HG03095 (cell line): Measurements from ENCODE around the gene EPGN.

Experiments used
- ATAC-seq: cut with Tn5 transposase; IDR thresholded peaks from one replicate; pipeline ENCODE4 v1.9.1; 2021; ENCODE audit warnings: moderate library complexity; ENCODE audit not compliant: unreplicated experiment

Gene EPGN, protein sequence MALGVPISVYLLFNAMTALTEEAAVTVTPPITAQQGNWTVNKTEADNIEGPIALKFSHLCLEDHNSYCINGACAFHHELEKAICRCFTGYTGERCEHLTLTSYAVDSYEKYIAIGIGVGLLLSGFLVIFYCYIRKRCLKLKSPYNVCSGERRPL

GRCh38 chr4:74308215-74308614 is at the start of gene EPGN:
EPGN (plus strand) TSS chr4:74308470; CDS start chr4:74308534, 64 bp downstream.
- no peak for ATAC-seq

DNA sequence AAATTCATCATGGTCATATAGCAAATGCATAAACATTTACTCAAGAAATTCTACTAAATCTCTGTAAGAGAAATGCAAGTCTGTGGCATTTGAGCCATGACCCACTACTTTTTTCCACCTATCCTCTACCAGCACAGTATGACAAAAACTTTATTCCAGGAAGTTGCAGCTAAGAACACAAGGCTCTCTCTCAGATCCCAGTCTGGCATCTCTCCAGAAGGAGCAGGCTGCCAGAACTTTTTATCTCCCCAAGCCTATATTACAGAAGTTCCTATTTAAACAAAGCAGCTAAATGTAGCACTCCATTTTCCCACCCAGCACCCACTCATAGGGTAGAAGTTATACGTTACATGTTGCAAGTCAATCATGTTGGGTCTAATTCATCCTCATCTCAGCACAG is 49.3 kb upstream of the EPGN start:
- ATAC-seq = no peak

- no peak for ATAC-seq
Measured at GRCh38 chr4:74260036-74260435, 48.2 kb upstream of the EPGN start.

GRCh38 chr4:74262522-74262921 is 45.7 kb upstream of the EPGN start:
- ATAC-seq = no peak

- no peak for ATAC-seq
Measured at GRCh38 chr4:74263551-74263950, 44.7 kb upstream of the EPGN start.

- no peak for ATAC-seq
Measured at GRCh38 chr4:74266081-74266480, 42.2 kb upstream of the EPGN start.

- no peak for ATAC-seq
Measured at GRCh38 chr4:74267998-74268606, 40.2 kb upstream of the EPGN start.

GRCh38 chr4:74268643-74269042 is 39.6 kb upstream of the EPGN start:
- no peak for ATAC-seq

- no peak for ATAC-seq
Measured at GRCh38 chr4:74278490-74278889, 29.8 kb upstream of the EPGN start.

GRCh38 chr4:74279716-74280115 is 28.6 kb upstream of the EPGN start:
- ATAC-seq = no peak

DNA sequence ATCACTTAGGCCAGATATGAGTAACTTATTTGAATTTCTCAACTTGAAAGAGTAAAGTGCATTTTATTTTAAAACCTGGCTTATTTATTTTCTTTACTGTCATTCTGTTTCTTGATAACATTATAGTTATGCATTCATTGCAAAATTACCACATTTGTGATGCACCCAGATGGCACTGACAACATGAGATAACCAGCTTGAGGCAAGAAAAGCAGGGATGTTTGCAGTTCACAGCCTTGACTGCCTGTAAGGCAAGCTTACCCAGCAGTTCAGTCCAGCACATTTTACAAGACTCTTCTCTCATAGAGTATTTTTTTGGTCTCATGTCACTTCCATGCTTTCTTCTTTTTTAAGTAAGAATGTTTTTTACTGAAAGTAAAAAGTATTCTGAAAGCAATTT is 25.3 kb upstream of the EPGN start:
- ATAC-seq = no peak

GRCh38 chr4:74283614-74284013 is 24.7 kb upstream of the EPGN start:
- no peak for ATAC-seq

- ATAC-seq = no peak
Measured at GRCh38 chr4:74284053-74284452, 24.2 kb upstream of the EPGN start.

GRCh38 chr4:74287164-74287563 is 21.1 kb upstream of the EPGN start:
- no peak for ATAC-seq

- ATAC-seq = no peak
Measured at GRCh38 chr4:74287791-74288190, 20.5 kb upstream of the EPGN start.

DNA sequence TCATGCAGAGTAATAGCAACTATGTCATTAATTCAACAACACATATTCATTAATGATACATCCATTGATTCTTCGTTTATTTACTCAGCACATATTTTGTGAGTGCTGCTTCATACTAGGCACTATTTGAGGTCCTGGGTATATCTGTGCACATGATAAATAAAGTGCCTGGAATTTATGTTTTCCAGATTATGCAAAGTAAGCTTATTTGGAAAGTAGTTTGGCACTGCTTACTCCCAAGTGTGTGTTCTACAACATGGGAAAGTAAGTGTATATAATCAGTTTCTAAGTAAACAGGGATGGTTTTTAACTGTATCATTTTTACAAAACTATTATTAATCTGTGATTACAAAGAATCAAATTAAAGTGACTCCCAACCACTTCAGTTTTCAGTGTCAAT is 16.8 kb upstream of the EPGN start:
- no peak for ATAC-seq

DNA sequence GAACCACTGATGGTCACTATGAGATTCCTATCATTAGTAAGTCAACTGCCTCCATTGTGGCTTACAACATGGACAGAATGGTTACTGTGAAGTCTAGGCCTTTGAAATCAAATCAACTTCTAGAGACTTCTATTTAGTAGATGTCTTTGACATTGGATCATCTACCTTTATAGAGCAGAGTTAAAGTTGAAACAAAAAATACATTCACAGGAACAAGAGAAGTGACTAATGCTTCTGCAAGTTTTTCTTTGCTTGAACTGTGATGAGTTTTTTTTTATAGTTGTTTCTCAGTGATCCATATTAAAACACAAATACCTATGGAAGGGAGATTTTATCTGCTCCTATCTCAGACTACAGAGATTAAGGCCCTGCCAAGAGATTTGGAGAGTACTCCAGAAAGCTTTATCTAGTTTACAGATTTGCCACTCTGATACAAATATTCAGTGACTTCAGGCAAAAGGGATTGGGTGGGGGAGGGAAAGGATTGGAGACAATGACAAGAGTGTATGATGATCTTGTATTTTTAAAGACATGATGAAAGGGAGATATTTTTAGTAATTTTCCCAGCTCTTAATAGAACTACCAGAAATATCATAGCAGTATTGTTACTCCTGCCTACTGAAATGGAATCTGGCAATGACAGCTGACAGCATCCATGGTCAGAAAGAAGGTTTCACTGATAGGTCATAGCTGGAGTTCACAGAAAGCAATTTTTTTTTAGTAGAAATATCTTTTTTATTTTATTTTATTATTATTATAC is 16.0 kb upstream of the EPGN start:
- no peak for ATAC-seq

DNA sequence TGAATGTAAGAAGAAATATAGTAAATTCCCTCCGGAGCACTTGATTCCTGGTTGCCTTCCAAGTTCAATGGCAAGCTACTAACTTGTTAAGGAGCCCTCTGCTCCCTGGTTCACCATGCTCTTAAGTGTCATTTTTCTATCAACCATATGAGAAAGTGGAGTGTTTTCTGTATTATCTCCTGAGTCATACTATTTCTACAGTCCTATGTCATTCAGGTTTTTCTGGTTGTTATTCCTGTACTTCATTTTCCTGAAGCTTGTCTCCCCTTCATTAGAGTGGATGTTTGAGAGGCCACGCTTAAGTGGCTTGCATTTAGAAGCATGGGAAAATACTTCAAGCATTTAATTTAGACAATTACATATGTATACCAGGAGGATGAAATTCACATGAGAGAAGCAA is 14.7 kb upstream of the EPGN start:
- no peak for ATAC-seq

GRCh38 chr4:74294681-74295080 is 13.6 kb upstream of the EPGN start:
- ATAC-seq = no peak

DNA sequence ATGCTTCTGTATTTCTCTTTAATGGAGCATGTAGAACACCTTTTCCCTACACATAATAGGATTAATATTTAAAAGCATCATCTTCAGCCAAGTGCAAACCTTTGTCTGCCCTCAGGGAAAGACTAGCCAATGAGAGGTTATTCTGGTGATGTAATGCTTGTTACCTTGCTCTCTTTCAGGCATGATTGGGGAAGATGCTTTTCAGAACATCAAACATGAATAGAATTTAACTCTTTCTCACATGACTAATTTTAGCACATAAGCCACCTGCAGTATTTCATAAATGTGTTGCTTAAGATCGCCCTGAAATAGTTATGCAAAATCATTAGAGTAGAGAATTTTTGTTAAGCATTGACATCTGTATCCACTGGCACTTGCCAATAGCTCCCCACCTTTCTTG is 10.7 kb upstream of the EPGN start:
- ATAC-seq = no peak

DNA sequence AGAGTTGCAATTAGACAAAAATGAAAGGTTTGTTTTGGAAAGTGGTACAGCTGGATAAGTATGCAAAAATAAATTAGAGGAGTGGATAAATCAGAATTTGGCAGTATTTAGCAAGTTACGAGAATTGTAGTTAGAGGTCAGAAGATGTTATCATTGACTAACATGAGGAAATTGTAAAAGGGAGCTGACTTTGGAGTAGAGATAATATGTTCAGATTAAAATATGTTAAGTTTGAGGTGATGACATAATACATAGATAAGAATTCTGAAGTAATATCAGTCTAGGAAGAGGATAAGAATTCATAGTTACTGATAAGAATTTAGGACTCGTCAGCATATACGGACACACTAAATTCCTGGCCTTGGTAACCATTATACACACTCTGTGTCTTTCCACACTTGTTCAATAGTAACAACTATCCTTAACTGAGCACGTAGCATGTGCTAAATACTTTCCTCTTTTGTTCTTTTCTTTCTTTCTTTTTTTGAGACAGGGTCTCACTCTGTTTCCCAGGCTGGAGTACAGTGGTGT is 4.1 kb upstream of the EPGN start:
- no peak for ATAC-seq

GRCh38 chr4:74305000-74305399 is 3.3 kb upstream of the EPGN start:
- no peak for ATAC-seq
